Transverse colon (tissue), 4 donors: Measurements from ENCODE around the gene IAH1. TPM values are rescaled to one million over a fixed set of nuclear protein-coding genes. Genes with fewer than 3 reads are reported as not detected.

Experiments
- DNase-seq: peaks from one replicate; pipeline ENCODE4 v3.0.0-alpha.2; 2019
- H3K27ac ChIP-seq, 4 donors: fragments of 200-600 bp; sonication (generic); 2 replicates each; pipeline ENCODE4 v1.5.1; 2016 to 2018; ENCODE audit warnings: inconsistent platforms in 4 of 4
- H3K27me3 ChIP-seq: fragments of 200-600 bp; sonication (generic); 2 replicates; pipeline ENCODE4 v1.5.1; 2017; ENCODE audit warnings: inconsistent platforms
- H3K36me3 ChIP-seq, 4 donors: fragments of 200-600 bp; sonication (generic); 2 replicates each; pipeline ENCODE4 v1.5.1; 2017 to 2019; ENCODE audit warnings: inconsistent platforms in 4 of 4
- H3K4me1 ChIP-seq, 4 donors: fragments of 200-600 bp; sonication (generic); 2 replicates each; pipeline ENCODE4 v1.5.1; 2017 to 2020; ENCODE audit warnings: inconsistent platforms in 4 of 4
- H3K4me3 ChIP-seq, 4 donors: fragments of 200-600 bp; sonication (generic); 1 replicate in 1 of 4; 2 replicates in 3 of 4; pipeline versions ENCODE4 v1.5.1 to v1.6.1; 2017 to 2019; ENCODE audit warnings: inconsistent platforms in 4 of 4
- H3K9me3 ChIP-seq, 2 donors: fragments of 200-600 bp; sonication (generic); 2 replicates each; pipeline ENCODE4 v1.5.1; 2017 to 2019; ENCODE audit warnings: inconsistent platforms in 2 of 2
- CTCF ChIP-seq, 5 experiments: fragments of 200-600 bp in 3 of 5; fragments of 450-650 bp in 2 of 5; sonication (generic) in 3 of 5; IDR thresholded peaks; 1 replicate in 2 of 5; 2 replicates in 3 of 5; pipeline ENCODE4 v1.5.1; 2016 to 2017; ENCODE audit warnings: antibody characterized with exemption in 5 of 5, inconsistent platforms in 3 of 5, mild to moderate bottlenecking in 2 of 5, moderate library complexity in 1 of 5
- EP300 ChIP-seq: sonication (generic); formaldehyde crosslinking; IDR thresholded peaks from one replicate; pipeline ENCODE4 v1.6.1; 2017; ENCODE audit warnings: antibody characterized with exemption, low read depth
- POLR2A ChIP-seq: fragments of 450-650 bp; IDR thresholded peaks from one replicate; pipeline ENCODE4 v1.6.1; 2016; ENCODE audit warnings: antibody characterized with exemption, mild to moderate bottlenecking, moderate library complexity
- POLR2AphosphoS5 ChIP-seq, 3 donors: sonication (generic); formaldehyde crosslinking; IDR thresholded peaks; one replicate each; pipeline ENCODE4 v1.6.1; 2016; ENCODE audit warnings: antibody characterized with exemption in 3 of 3
- WGBS, 2 donors: methylation state at CpG; one replicate each; pipeline ENCODE4 v1.1.5; 2018; ENCODE audit warnings: low coverage in 1 of 2; 5-methylcytosine and 5-hydroxymethylcytosine counted together
- in situ Hi-C, 4 donors: fragments of 200-750 bp; cut with MboI; loops; one replicate each; pipeline versions ENCODE4 v1.15.0 to v1.15.1; 2017; ENCODE audit warnings: low sequenced_read_pairs in 3 of 4, low pct_ligation_motif_present in 1 of 4, low pct_unique_long_range_greater_than_20kb in 1 of 4
- intact Hi-C: fragments of 100-400 bp; cut with DNase I; formaldehyde crosslinking; loops from one replicate; pipeline ENCODE4 v1.15.1; 2023; ENCODE audit warnings: low total_unique reads
- total RNA-seq, 4 donors: library from RNA; depleted of rRNA; stranded (reverse); fragments of >200 nt; gene quantifications; one replicate each; pipeline ENCODE4 v1.1.0, GENCODE V29; 2016

The IAH1 gene
- total RNA-seq, 4 donors from 2014 or later, result 19.1 to 50.1 (median 40.1) TPM

GRCh38 chr2:9483107-9483506 lies 8.8 kb downstream of the IAH1 start:
- Histone ChIP-seq H3K9me3 (no peaks in the 10 kb centered on the region), H3K36me3 (peaks cover 0 to 76% (median 30%) of the 10 kb centered on the region in 4 donors), H3K27ac (no peak overlapping the region), H3K4me1 (no peaks in the 10 kb centered on the region), H3K4me3 (no peak overlapping the region), H3K27me3 (no peaks in the 10 kb centered on the region)
- intact Hi-C loops (no loop called here), in situ Hi-C loops (no loop called here)
- no peak for DNase-seq
- TF ChIP-seq EP300, result no peak

- in situ Hi-C loops (no loop called here), intact Hi-C loops (no loop called here)
- H3K27ac ChIP-seq, result no peak overlapping the region
- DNase-seq, result no peak
- H3K4me1 ChIP-seq, result no peaks in the 10 kb centered on the region
- TF ChIP-seq EP300 (no peak), CTCF (IDR thresholded peaks at IDR 0.05) (no peak), POLR2A (no peak), POLR2AphosphoS5 (IDR thresholded peaks at IDR 0.05) (no peak)
- no peaks in the 10 kb centered on the region for H3K9me3 ChIP-seq
- H3K27me3 ChIP-seq, result no peaks in the 10 kb centered on the region
- H3K36me3 ChIP-seq, result peaks cover 0 to 79% (median 35%) of the 10 kb centered on the region in 4 donors
- H3K4me3 ChIP-seq, result no peak overlapping the region
- WGBS, 2 donors, result 74 to 92% methylated on average over 2 to 5 of the region's 5 CpGs
These were observed 10.2 kb downstream of the IAH1 start for GRCh38 chr2:9484533-9484932.

GRCh38 chr2:9488583-9489547 lies 14.5 kb downstream of the IAH1 start:
- no peak overlapping the region for H3K27ac ChIP-seq
- no peak overlapping the region for H3K4me3 ChIP-seq
- peaks cover 0 to 83% (median 41%) of the 10 kb centered on the region in 4 donors for H3K36me3 ChIP-seq
- no peaks in the 10 kb centered on the region for H3K27me3 ChIP-seq
- no peaks in the 10 kb centered on the region for H3K4me1 ChIP-seq
- no peak for DNase-seq
- no peaks in the 10 kb centered on the region for H3K9me3 ChIP-seq
- TF ChIP-seq EP300, result no peak
- no peak for TF ChIP-seq POLR2A
- TF ChIP-seq POLR2AphosphoS5 (IDR thresholded peaks at IDR 0.05), result no peak
- TF ChIP-seq CTCF (IDR thresholded peaks at IDR 0.05), result no peak
- in situ Hi-C loops (no loop called here), intact Hi-C loops (no loop called here)
- WGBS, 2 donors, result 90% methylated on average over 1 of the region's 1 CpG; no CpG with 5 or more reads in 1 of the 2 donors

GRCh38 chr2:9490789-9491188 lies 16.4 kb downstream of the IAH1 start:
- H3K27ac ChIP-seq, result no peak overlapping the region
- TF ChIP-seq POLR2A, result no peak
- TF ChIP-seq POLR2AphosphoS5 (IDR thresholded peaks at IDR 0.05), result no peak
- no peak for TF ChIP-seq EP300
- TF ChIP-seq CTCF (IDR thresholded peaks at IDR 0.05), result no peak
- no peaks in the 10 kb centered on the region for H3K27me3 ChIP-seq
- in situ Hi-C loops (no loop called here), intact Hi-C loops (no loop called here)
- no peaks in the 10 kb centered on the region for H3K4me1 ChIP-seq
- WGBS, 2 donors, result 81 to 89% methylated on average over 2 of the region's 2 CpGs
- H3K4me3 ChIP-seq, result no peak overlapping the region
- DNase-seq, result no peak
- peaks cover 0 to 82% (median 38%) of the 10 kb centered on the region in 4 donors for H3K36me3 ChIP-seq
- no peaks in the 10 kb centered on the region for H3K9me3 ChIP-seq
